Heart left ventricle (tissue), 13 donors: ENCODE data around the gene RPS4Y2.

Experiments
- CTCF ChIP-seq, 12 donors: fragments of 200-600 bp; sonication (generic) in 4 of 12; IDR thresholded peaks; one replicate each; pipeline versions ENCODE4 v1.5.0 to v1.8.0; 2018 to 2022; ENCODE audit warnings: antibody characterized with exemption in 12 of 12, mild to moderate bottlenecking in 5 of 12
- POLR2A ChIP-seq, 2 donors: fragments of 450-650 bp; IDR thresholded peaks; one replicate each; pipeline ENCODE4 v1.6.1; 2017; ENCODE audit warnings: antibody characterized with exemption in 2 of 2, mild to moderate bottlenecking in 2 of 2, moderate library complexity in 2 of 2
- donor health status: ischemic (EF 13 %, LVEDD 7.1; RV severe dilation, severe dysfunction).
- donor health status: DM: no; HTN: yes; CAD: no.
- donor health status: DM: no; HTN: no; CAD: no.
- donor health status: ischemic (EF 25% LVEDD 6.9; RV normal size, moderate dysfunction).
- donor health status: ischemic (EF 25% LVEDD 5.7; RV mildly dilated, moderate dysfunction).
- donor health status: ischemic (EF 35%, LVEDD 5.7; RV mildly dilated, moderate dysfunction).
- donor health status: nonischemic (EF 11% LVEDD 7.7; RV severe dilation, severe dysfunction).
- donor health status: DM: yes; HTN: yes; CAD: no.
- donor health status: PGD.
- donor health status: ischemic (EF 29% LVEDD 5.4; RV normal size, mild dysfunction).
- donor health status: nonischemic (EF 23%, LVEDD 6.1; RV moderate dilation, normal function).

- TF ChIP-seq CTCF (IDR thresholded peaks at IDR 0.05) (no peak), POLR2A (IDR thresholded peaks at IDR 0.05) (no peak)
These were observed 46.8 kb downstream of the RPS4Y2 start for GRCh38 chrY:20802659-20803058.
